Renal cortical epithelial cell (primary cell): ENCODE measurements around the gene RUBCN. TPM values are rescaled to one million over a fixed set of nuclear protein-coding genes. Genes with fewer than 3 reads are reported as not detected.
"Not testable (repeated sequence)": the region's sequence is repeated elsewhere in the genome, so short reads cannot be mapped to it uniquely, and the experiment has no call there.

Experiments used
- DNase-seq: peaks from one replicate; pipeline ENCODE4 v3.0.0-alpha.2; 2011; ENCODE audit warnings: low read depth
- total RNA-seq: library from RNA; depleted of rRNA; stranded (reverse); fragments of >200 nt; gene quantifications from 2 replicates; pipeline ENCODE4 v1.2.3, GENCODE V29; 2014

The RUBCN gene
- total RNA-seq, 1 donor from 2014 or later, result 13.9 TPM

DNA sequence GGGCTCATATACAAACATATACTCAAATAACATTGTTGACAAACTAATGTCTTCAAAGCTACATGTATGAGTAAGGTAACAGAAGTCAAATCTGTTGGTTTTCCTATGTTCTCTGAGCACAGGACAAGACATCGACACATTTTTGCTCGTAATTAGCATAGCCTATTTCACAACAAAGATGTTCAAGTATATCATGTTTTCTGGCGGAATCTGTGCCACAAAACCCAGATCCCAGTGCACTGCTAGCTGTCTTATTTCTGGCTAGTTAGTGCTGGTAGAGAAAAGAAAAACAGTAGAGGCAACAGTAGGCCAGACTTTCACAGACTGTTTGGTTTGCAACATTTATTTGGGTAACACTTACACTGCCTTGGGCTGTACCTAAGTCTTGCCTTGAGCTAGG, 51.2 kb downstream of the RUBCN start:
- DNase-seq, result no peak

DNA sequence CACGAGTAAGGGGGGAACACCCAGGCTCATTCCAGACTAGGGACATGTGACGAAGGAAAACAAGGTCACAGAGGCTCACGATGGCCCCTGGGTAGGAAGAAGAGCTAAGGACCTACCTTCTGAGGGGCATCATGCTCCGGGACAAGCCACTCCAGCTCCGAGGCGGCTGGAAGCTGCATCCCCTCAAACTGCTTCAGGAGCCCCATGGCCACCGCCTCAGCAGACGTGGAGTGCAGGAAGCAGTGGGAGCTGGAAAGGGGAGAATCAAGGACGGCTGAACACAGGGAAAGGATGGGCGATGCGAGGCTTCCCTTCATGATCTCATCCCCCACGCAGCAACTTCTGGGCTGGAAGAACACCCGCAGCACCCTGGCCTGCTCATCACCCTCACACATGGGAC, 53.5 kb downstream of the RUBCN start:
- DNase-seq, result no peak

DNA sequence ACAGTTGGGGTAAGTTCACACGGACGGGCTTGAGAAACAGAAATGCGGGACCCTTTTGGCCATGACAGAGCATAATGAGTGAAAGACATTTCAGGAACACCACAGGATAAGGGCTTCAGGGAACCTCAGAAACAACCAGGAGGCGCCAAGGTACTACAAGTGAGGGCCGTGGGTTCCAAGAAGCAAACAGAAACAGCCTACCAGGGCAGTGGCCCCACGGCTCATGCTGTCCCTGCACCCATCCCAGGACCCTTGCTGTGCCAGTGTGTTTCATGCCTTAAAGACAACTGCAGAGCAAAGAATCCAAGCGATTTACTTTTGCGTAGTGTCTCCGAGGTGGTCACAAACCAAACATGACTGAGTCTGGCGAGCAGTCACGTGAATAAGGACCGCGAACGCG, 54.0 kb downstream of the RUBCN start:
- no peak for DNase-seq

DNA sequence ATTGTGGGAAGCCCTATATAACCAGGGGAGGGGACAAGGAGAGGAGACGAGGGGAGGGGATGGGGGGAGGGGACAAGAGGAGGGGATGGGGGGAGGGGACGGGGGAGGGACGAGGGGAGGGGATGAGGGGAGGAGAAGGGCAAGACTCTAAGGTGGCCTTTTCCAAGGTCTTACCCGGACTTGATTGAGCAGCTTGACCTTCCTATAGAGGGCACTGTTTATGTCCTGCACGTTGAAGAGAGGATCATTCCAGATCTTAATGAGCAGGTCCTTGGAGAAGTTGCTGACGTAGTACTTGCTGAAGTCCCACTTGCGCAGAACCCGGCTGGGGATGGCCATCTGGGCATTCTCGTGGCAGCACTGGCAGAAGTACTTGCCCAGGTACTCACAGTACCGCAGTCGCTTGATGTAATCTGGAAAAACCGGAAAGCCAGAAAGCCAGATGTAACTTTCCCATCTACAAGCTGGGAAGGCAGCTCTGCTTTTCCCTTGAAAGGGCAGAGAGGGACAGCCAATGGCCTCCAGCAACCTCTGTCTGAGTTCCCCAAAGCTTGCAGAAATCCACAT, 55.7 kb downstream of the RUBCN start:
- DNase-seq, result no peak

DNA sequence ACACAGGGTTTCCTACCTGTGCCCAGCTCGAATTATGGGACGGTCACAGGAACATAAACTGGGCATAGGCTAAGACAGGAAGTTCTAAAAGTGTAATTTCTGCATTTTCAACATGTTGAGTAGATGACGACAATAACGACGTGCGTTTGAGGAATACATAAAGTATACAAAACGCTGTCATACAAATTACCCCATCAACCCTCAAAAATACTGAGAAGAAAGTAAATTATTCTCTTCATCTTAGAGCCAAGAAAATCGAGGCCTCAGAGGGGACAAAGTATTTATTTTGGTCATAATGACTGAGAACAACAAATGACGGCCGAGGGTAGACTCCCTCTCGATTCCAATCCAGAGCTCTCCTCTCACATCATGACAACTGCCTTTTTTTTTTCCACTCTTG, 60.8 kb downstream of the RUBCN start:
- DNase-seq, result no peak

DNA sequence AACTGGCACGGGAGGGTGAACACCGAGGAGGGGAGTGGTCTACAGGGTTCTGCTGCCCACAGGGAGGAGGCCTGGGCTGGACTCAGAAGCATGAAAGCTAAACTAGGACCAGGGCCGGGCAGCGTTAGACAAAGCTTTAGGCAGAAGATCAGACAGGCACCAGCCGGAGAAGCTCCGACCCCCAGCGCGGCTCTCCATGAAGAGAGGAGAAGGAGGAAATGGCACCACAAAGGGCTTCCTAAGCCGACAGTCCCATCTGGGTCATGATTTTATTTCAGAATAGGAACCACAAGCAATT, 61.2 kb downstream of the RUBCN start:
- DNase-seq, result no peak

DNA sequence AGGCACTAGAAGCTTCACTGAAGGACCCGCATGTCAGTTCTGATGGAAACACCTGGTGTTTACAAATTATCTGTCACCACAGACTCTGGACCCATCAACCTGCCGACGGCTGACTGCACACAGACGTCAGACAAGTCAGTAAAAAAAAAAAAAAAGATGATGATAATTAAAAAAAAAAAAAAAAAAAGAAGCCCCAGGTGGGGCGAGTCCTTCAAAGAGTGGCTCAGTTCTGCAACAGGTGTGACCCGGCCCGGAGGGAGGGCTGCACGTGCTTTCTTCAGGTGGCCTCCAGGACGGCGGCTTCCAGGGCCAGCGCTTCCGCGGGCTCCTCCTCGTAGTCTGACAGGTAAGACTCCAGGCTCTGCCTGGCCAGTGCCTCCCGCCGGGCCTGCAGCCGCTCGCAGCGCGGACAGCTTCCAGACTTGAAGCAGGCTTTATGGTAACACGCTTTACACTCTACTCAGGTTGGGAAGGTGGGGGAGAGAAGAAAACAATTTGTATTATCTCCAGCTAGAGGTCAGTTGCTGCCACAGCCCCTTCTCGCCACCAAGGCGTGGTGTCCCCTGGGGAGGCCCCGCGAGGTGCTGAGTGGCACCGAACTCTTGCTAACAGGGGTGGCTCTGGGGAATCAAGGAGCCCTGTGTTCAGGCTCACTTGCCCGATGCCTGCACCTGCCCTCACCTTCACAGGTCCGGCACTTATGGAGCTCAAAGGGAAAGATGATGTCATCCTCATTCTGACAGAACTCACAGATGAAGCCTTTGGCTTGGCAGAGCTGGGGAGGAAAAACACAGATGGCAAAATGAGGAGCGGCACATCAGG, 61.8 kb downstream of the RUBCN start:
- no peak for DNase-seq

DNA sequence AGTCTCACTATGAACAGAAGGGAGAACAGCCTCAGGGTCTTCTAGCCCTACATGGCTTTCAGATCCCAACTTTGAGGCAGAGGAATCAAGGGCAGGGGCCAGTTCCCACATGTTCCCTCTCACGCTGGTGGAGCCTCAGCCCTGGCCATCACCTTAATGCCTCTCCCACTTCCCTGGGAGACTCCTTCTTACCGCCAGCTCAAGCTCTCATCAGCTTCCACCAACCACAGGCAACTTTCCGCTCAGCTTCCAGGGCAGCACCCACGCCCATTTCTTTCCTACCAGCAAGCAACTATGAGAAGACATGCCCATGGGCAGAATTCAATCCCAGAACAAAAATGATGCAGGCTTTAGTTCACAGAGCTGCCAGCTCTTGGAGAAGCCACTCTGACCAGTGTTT, 63.5 kb downstream of the RUBCN start:
- DNase-seq, result no peak

DNA sequence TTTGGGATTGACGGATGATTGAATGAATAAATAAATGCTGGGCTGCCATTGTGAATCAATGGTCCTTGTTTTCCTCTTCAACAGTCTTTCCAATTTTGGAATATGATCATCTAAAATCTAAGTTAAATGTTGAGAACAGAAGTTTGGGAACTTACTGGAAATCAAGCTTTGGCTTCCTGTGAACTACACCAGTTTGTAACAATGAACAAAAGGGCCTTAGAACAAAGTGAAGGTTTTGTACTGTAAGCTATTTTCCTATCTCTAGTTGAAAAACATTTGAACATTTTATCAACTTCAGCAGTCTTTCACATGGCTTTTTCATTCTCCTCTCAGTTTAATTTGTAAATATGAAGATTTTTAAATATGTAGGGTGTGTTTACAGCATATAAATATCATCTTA, 66.3 kb downstream of the RUBCN start:
- no peak for DNase-seq

DNA sequence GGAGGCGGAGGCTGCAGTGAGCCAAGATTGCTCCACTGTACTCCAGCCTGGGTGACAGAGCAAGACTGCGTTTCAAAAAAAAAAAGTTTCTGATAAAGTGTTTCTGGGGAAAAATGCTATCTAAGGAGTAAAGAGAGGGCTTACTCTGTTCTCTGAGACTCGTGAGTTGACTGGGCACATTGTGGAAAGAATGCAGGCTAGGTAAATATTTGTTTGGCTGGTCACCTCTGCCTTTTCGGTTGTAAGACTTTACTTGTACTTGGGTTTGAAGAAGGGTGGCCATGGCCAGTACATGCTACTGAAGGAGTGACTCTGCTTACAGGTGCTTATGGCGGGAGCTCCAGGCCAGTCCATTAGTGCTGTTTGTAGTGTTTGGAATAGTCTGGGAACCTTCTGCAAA, 68.7 kb downstream of the RUBCN start:
- no peak for DNase-seq

DNA sequence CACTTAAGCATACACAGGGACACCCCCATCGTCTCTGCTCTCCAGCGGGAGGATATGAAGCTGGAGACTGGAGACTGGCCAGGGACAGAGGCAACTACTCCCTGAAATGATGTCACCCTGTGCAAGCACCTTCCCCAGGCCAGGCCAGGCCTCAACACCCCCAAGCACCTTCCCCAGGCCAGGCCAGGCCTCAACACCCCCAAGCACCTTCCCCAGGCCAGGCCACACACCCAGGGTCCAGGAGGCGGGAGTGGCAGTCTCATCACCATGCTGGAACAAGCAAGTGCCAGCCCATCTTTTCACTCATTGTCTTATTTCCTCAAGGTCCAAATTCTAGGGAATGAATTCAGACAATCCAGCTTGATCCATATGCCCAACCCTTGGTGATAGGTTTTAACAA, 69.4 kb downstream of the RUBCN start:
- DNase-seq, result not testable (repeated sequence)

DNA sequence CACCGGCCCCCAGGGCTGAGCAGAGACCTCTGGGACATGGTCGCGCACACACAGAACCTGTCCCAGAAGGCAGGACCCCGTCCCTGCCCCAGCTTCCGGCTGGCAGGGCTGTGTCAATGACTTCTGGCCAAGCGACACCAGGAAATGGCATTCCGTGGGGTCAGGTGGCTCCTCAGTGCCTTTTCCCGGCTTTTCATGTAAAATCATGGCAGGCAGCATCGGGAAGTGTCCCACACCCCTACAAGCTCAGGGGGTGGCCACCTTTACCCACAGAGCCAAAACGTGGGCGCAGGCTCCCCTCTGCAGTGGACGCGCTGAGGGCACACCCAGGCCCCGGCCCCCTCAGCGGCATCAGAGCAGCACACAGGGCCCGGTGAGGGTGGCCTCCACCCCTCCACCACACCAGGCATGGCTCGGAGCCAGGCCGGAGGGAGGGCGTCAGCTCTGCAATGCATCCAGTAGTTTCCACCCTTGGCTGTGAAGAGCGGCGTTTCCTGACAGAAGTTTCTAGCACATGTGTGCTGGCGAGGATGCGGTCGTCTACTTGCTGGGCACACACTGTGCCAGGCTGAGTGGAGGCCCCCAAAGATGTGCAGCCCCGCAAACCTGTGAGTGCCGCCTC, 70.4 kb downstream of the RUBCN start:
- not testable (repeated sequence) for DNase-seq

DNA sequence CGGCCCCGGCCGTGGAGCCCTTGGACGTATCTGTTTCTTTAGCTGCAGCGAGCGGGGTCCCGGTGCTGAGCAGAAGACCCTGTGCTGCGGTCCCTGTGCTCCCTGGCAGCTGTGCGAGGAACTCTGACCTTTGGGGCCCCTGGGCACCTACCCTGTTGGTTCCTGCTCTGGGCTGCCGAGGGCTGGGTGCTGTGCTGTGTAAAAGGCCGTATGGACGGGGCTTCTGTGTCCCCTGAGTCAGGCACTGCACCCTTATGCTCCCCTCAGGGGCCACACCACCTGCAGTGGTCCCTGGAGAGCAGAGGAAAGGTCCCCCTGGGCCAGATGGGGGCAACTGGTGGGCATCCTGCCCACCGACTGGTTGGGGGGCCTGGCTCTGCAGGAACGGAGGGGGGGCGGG, 71.2 kb downstream of the RUBCN start:
- DNase-seq, result not testable (repeated sequence)

DNA sequence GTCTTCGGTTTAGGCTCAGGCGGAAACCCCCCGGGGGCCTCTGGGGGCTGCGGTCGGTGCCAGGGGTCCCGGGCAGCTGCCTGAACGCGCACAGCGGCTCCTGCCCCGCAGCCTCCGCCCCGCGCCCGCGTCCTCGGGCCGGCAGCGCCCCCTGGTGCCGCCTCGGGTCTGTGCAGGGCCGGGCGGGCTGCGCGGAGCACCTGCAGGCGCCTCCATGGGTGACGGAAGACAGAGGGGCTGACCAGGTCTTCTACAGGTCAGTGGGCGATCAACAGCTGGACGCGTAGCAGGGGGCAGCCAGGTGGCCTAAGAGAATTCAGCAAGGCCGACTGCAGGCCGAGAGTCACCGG, 71.6 kb downstream of the RUBCN start:
- DNase-seq, result not testable (repeated sequence)

DNA sequence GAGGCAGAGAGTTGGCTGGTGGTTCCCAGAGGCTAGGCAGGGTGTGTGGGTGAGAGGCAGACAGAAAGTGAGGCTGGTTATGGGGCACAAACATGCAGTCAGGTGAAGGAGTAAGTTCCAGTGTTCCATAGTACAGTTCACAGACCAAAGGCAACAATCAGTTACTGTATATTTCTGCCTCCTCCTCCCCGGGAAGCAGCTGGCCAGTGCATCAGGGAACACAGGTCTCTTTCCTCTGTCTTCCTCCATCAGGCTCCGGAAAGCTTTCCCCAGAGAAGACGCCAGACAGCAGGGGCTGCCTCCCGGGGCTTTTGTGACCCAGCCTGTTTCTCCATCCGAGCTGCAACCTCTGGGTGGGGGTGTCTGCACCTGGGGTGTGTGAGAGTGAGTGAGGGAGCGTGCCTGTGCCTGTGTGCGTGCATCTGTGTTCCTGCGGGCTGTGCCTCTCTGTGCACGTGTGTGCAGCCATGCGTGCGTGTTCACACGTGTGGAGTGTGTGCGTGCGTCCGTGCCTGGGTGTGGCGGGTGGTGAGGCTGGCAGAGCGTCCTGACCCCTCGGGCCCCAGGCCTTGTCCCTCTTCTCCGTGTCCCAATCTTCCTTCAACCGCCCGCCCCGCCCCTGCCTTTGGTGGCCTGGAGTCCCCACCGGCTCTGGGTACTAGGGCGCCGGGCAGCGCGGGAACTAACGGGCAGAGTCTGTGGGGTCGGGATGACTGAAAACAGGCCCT, 72.1 kb downstream of the RUBCN start:
- not testable (repeated sequence) for DNase-seq

DNA sequence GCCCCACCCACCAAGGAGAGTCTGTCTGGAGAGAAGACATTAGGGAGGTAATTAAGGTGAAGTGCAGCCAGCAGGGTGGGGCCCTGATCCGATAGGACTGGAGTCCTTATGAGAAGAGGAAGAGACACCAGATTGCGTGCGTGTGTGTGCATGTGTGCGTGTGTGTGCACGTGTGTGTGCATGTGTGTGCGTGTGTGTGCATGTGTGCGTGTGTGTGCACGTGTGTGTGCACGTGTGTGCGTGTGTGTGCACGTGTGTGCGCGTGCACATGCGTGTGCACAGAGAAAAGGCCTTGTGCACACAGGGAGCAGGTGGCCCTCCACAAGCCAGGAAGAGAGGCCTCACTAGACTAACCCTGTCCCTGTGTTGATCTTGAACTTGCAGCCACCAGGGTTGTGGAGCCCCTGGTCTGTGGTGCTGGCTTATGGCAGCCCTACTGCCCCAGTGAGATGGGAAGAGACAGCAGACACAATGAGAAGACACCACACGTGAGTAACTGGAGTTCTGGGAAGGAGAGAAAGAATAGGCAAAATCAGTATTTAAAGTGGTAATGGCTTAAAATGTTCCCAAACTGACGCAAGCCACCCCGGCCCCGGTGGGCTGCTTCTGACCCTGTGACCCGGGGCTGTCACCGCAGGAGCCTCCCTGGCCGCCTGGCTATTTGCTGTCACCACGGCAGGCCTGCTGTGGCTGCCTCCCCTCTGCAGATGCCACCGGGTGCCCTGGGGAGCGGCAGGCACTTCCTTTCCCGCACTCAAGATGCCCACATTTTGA, 73.2 kb downstream of the RUBCN start:
- not testable (repeated sequence) for DNase-seq

DNA sequence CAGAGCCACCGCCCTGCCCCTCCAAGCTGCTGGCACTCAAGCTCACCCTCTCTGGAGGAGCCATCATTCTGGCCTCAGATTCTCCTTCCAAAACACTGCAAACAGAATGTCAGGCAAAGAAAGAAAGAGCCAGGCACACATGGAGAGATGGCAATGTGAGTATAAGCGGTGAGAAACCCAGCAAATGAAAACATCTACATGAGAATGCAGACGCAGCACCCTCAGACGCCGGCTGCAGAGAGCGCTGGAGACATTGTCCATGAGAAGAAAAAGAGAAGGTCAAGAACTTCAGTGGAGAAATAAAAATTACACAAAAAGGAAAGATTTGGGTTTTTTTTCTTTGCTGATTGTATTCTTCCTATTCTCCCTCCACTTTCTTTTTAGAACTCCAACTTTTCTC, 74.4 kb downstream of the RUBCN start:
- not testable (repeated sequence) for DNase-seq

DNA sequence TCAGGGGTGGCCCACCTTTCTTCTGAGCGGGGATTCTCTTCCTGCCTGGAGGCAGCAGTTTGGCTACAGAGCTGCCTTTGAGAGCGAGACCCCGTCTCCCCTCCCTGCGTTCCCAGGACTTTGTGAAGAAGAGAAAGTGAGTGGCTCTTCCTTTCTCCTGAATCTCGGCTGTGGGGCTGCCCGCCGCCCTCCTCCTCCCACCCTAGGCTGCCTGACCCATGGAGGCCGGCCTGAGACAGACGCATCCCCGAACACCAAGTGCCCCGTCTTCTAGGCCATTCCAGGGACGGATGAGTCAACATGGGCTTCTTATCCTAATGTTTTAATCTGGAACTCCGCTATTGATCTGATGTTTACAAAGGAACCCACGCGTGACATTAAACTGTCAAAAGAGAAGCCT, 74.8 kb downstream of the RUBCN start:
- DNase-seq, result not testable (repeated sequence)

DNA sequence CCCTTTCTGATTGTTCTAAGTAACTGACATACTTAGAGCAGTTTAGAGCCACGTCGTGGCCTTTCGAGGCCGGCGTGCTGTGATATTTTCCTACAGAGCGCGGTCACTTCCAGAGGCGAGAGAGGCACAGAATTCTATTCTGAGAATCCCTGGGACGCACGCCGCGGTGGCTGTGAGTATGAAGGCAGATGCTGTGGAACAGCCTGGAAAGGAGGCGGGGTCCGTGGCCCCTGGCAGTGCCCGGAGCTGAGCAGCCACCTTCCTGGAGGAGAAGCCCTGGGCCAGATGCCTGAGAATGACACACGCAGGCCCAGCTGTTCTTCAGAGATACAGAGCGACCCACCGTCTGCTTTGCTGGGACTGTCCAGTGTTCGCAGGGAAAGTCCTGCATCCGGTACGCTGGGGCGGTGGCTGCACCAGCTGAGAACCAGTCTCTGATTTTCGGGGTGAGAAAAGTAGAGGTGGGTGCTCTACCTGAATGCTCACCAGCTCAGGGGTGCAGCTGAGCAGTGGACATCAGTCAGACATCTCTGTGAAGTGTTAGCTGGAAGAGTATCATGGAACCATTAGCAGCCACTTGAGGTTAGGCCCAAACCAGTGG, 75.4 kb downstream of the RUBCN start:
- DNase-seq, result not testable (repeated sequence)

DNA sequence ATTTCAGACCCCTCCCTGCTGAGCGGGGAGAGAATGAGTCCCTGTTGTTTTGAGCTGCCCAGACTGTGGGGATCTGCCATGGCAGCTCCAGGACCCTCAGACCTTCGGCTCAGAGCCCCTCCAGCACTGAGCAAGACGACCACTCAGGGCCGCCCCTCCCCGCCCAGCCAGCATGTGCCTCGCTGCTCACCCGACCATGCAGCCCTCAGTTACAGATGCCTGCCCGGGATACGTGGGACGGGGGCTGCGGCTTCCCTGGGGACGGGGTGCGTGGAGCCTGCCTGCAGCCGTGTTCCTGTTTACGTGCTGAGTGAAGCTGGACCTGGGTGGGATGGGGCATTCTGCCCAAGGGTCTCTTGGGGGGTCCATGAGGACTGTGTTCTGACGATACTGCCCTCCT, 77.0 kb downstream of the RUBCN start:
- not testable (repeated sequence) for DNase-seq

DNA sequence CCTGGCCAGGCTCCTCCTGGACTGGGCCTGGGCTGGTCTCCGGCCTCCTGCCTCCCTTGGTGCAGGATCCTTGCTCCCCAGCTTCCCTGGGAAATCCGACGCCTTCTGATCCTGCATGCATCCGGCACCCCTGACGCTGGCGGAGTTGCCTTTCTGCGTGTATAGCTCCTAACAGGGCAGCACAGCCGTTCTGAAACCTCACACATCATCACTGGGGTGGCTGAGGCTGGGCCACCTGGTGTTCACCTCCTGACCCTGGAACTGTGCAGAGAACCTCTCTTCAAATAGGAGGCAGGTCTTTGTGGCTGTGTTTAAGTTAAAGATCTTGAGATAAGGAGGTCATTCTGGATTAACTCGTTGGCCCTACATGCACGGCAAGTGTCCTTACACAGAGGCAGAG, 77.6 kb downstream of the RUBCN start:
- DNase-seq, result not testable (repeated sequence)

DNA sequence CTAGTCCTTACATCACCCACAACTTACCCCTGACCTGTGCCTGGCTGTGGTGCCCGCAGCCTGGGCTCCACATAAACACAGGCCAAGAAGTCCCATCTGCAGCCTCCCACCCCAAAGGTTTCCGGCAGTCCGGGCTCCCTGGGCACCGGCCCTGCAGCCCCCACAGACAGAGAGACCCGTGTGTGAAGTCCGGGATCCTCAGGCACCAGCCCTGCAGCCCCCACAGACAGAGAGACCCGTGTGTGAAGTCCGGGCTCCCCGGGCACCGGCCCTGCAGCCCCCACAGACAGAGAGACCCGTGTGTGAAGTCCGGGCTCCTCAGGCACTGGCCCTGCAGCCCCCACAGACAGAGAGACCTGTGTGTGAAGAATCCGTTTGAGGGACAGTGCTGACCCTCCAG, 78.0 kb downstream of the RUBCN start:
- DNase-seq, result not testable (repeated sequence)
